Breast epithelium (tissue), 4 donors: ENCODE results near the gene FMNL2. TPM values are rescaled to one million over a fixed set of nuclear protein-coding genes. Genes with fewer than 3 reads are reported as not detected.
A peak's percentile ranks its signal among the peaks of the same experiment; 100 is the strongest.
"Not testable (repeated sequence)": the region's sequence is repeated elsewhere in the genome, so short reads cannot be mapped to it uniquely, and the experiment has no call there.

Experiments used
- DNase-seq, 2 donors: peaks; one replicate each; pipeline ENCODE4 v3.0.0-alpha.2; 2019; ENCODE audit warnings: low spot score in 2 of 2
- H3K27ac ChIP-seq, 2 donors: fragments of 200-600 bp; sonication (generic) in 1 of 2; one replicate each; pipeline ENCODE4 v1.5.1; 2016 to 2019; ENCODE audit warnings: mild to moderate bottlenecking in 1 of 2
- H3K27me3 ChIP-seq, 2 donors: fragments of 200-600 bp; sonication (generic) in 1 of 2; one replicate each; pipeline versions ENCODE4 v1.5.1 to v1.6.0; 2017 to 2019; ENCODE audit warnings: control low read depth in 1 of 2, mild to moderate bottlenecking in 1 of 2
- H3K36me3 ChIP-seq: fragments of 200-600 bp; one replicate; pipeline ENCODE4 v1.5.1; 2019
- H3K4me1 ChIP-seq, 2 donors: fragments of 200-600 bp; sonication (generic); one replicate each; pipeline ENCODE4 v1.5.1; 2016 to 2019; ENCODE audit warnings: control low read depth in 1 of 2
- H3K4me3 ChIP-seq, 3 donors: fragments of 200-600 bp; sonication (generic); 1 replicate in 2 of 3; 2 replicates in 1 of 3; pipeline ENCODE4 v1.5.1; 2016 to 2019; ENCODE audit warnings: mild to moderate bottlenecking in 3 of 3, moderate library complexity in 2 of 3
- H3K9me3 ChIP-seq, 2 donors: fragments of 200-600 bp; sonication (generic) in 1 of 2; one replicate each; pipeline ENCODE4 v1.5.1; 2016 to 2019; ENCODE audit warnings: control low read depth in 1 of 2
- POLR2A ChIP-seq: fragments of 450-650 bp; IDR thresholded peaks from one replicate; pipeline ENCODE4 v1.6.1; 2016; ENCODE audit warnings: antibody characterized with exemption, mild to moderate bottlenecking, moderate library complexity
- POLR2AphosphoS5 ChIP-seq, 3 donors: sonication (generic); formaldehyde crosslinking; IDR thresholded peaks; one replicate each; pipeline ENCODE4 v1.6.1; 2017; ENCODE audit warnings: antibody characterized with exemption in 3 of 3
- intact Hi-C: fragments of 100-400 bp; cut with DNase I; formaldehyde crosslinking; loops from one replicate; pipeline ENCODE4 v1.15.1; 2023; ENCODE audit warnings: low total_unique reads
- total RNA-seq, 3 donors: library from RNA; depleted of rRNA; stranded (reverse); fragments of >200 nt; gene quantifications; one replicate each; pipeline ENCODE4 v1.1.0, GENCODE V29; 2016
- TF ChIP-seq, protein P1 (sequence below), 3 donors: fragments of 450-650 bp; IDR thresholded peaks; one replicate each; pipeline ENCODE4 v1.5.1; 2016 to 2017; ENCODE audit warnings: antibody characterized with exemption in 3 of 3, mild to moderate bottlenecking in 3 of 3, moderate library complexity in 3 of 3

FMNL2 gene
- total RNA-seq, 3 donors from 2014 or later = 36.1 to 78.1 (median 40.0) TPM

- H3K4me1 ChIP-seq = peaks cover 0 to 9% of the 10 kb centered on the region in 2 donors
- H3K27me3 ChIP-seq = no peaks in the 10 kb centered on the region
- intact Hi-C loops = no loop called here
- DNase-seq = no peak
- H3K4me3 ChIP-seq = no peak overlapping the region
- H3K27ac ChIP-seq = peak overlapping the region in 1 of 2 donors; percentile 51
- no peaks in the 10 kb centered on the region for H3K9me3 ChIP-seq
- no peak for TF ChIP-seq POLR2AphosphoS5 (IDR thresholded peaks at IDR 0.05)
- TF ChIP-seq POLR2A = no peak
- TF ChIP-seq, protein P1, sequence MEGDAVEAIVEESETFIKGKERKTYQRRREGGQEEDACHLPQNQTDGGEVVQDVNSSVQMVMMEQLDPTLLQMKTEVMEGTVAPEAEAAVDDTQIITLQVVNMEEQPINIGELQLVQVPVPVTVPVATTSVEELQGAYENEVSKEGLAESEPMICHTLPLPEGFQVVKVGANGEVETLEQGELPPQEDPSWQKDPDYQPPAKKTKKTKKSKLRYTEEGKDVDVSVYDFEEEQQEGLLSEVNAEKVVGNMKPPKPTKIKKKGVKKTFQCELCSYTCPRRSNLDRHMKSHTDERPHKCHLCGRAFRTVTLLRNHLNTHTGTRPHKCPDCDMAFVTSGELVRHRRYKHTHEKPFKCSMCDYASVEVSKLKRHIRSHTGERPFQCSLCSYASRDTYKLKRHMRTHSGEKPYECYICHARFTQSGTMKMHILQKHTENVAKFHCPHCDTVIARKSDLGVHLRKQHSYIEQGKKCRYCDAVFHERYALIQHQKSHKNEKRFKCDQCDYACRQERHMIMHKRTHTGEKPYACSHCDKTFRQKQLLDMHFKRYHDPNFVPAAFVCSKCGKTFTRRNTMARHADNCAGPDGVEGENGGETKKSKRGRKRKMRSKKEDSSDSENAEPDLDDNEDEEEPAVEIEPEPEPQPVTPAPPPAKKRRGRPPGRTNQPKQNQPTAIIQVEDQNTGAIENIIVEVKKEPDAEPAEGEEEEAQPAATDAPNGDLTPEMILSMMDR (IDR thresholded peaks at IDR 0.05) = no peak
- no peaks in the 10 kb centered on the region for H3K36me3 ChIP-seq
Observed at GRCh38 chr2:152473151-152473857, 138.3 kb downstream of the FMNL2 start.

DNA sequence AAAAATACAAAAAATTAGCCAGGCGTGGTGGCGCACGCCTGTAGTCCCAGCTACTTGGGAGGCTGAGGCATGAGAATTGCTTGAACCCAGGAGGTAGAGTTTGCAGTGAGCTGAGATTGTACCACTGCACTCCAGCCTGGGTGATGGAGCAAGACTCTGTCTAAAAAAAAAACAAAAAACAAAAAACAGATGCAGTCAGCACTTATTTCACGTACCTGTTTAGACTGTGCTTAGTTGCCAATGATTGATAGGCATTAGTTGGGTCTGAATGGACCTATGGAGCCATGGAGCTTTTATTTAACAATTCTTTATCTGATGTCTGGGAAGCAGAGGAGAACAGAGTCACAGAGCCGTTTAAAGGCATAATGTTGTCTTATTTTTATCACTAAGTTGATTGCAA lies 139.5 kb downstream of the FMNL2 start:
- intact Hi-C loops, H3K36me3 ChIP-seq, H3K9me3 ChIP-seq, H3K27ac ChIP-seq, H3K4me1 ChIP-seq, H3K27me3 ChIP-seq, H3K4me3 ChIP-seq, DNase-seq: not testable (repeated sequence)

DNA sequence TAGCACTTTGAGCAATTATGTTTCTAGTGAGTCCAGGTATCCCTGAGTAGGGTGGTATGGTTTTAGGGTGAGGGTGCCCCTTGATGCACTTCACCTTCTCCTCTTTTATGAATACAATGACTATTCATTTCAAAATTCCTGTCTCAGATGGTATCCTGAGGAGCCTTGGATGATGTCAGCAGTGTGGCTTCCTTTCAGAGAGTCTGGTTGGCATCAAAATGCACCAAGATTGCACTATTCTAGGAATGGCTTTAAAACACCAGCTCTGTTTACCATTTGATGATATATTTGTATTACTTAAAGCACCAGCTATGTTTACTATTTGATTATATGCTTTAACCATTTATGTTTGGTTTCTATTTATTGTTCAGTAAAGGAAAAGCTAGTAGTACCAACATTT lies 141.0 kb downstream of the FMNL2 start:
- no peak overlapping the region for H3K27ac ChIP-seq
- TF ChIP-seq POLR2AphosphoS5 (IDR thresholded peaks at IDR 0.05) (no peak), POLR2A (no peak)
- TF ChIP-seq, protein P1 (IDR thresholded peaks at IDR 0.05) = no peak
- H3K9me3 ChIP-seq = no peaks in the 10 kb centered on the region
- H3K27me3 ChIP-seq = no peaks in the 10 kb centered on the region
- H3K36me3 ChIP-seq = no peaks in the 10 kb centered on the region
- intact Hi-C loops = no loop called here
- no peak overlapping the region for H3K4me3 ChIP-seq
- H3K4me1 ChIP-seq = peaks cover 0 to 5% of the 10 kb centered on the region in 2 donors
- DNase-seq = no peak

DNA sequence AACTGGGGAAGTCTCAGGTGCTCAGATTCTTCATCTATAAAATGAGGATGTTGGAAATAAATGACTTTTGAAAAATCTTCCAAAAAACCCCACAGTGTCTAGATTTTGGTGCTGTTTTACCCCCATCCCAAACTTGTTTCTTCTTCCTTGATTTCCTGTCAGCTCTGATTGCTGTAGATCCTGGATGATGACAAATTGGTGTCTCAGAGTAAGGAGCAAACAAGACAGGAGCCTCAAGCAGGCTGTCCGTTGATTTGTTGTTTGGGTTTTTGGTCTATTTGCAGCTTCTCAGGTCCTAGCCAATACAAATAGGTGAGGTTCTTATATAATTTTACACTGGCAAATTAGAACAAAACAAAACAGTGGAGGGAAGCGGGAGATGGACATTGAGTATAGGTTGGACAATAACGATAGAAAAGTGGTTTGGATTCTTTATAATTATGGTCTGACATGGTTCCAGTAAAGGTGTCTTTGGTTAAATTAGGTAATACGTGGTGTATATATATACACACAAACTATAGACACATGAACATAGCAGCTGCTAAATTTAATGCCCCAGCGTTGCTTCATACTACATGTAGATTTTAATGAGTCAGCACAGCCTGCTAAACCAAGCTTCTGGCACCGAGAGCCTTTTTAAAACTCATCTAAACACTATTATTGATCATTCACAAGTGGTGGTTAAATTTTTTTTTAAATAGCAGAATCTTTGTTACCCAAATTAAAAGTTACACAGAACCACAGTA lies 142.5 kb downstream of the FMNL2 start:
- DNase-seq = no peak
- peaks cover 0 to under 1% of the 10 kb centered on the region in 2 donors for H3K4me1 ChIP-seq
- no peaks in the 10 kb centered on the region for H3K36me3 ChIP-seq
- no peaks in the 10 kb centered on the region for H3K27me3 ChIP-seq
- no peak overlapping the region for H3K27ac ChIP-seq
- H3K9me3 ChIP-seq = no peaks in the 10 kb centered on the region
- intact Hi-C loops = no loop called here
- H3K4me3 ChIP-seq = no peak overlapping the region
- TF ChIP-seq, protein P1 (IDR thresholded peaks at IDR 0.05) = no peak
- TF ChIP-seq POLR2A (no peak), POLR2AphosphoS5 (IDR thresholded peaks at IDR 0.05) (no peak)

GRCh38 chr2:152479282-152479681 lies 144.3 kb downstream of the FMNL2 start:
- H3K4me3 ChIP-seq = no peak overlapping the region
- no peak for TF ChIP-seq POLR2A
- no peak for TF ChIP-seq POLR2AphosphoS5 (IDR thresholded peaks at IDR 0.05)
- TF ChIP-seq, protein P1 (IDR thresholded peaks at IDR 0.05) = no peak
- H3K36me3 ChIP-seq = no peaks in the 10 kb centered on the region
- no peak for DNase-seq
- no peaks in the 10 kb centered on the region for H3K4me1 ChIP-seq
- intact Hi-C loops = no loop called here
- no peaks in the 10 kb centered on the region for H3K27me3 ChIP-seq
- no peaks in the 10 kb centered on the region for H3K9me3 ChIP-seq
- no peak overlapping the region for H3K27ac ChIP-seq
